ENCODE measurements around the gene HYAL1. TPM values are rescaled to one million over a fixed set of nuclear protein-coding genes. Genes with fewer than 3 reads are reported as not detected.

Gene HYAL1
- total and polyA plus RNA-seq, 8 donors = 3.1 to 11.7 (median 6.4) TPM

DNA sequence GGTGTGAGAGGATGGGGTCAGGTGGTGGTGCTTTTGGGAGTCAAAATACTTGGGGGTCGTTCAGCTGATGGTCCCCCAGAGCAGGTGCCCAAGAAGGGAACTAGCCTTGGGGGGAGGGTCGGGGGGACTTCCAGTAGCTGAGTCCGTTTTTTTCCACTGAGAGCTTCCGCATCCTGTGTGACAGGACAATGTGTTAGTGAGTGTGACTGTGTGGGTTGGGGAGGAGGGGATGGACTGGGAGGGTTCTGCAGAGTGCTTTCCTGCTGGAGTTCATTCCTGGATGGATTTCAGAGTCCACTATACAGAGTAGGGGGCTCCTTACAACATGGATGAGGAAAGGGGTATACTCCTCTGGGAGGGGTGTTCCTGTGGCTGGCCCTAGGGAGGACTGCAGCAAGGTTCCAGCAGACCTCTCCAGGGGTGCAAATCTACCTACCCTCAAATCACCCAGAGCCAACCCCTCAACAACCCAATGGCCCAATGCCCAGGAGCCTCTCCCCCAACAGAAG lies 19.8 kb upstream of the HYAL1 start:
- DNase-seq (peak in 1 of 6 donors; percentile 25), ATAC-seq (no peak), FAIRE-seq (no peak)
- TF ChIP-seq, protein P1, sequence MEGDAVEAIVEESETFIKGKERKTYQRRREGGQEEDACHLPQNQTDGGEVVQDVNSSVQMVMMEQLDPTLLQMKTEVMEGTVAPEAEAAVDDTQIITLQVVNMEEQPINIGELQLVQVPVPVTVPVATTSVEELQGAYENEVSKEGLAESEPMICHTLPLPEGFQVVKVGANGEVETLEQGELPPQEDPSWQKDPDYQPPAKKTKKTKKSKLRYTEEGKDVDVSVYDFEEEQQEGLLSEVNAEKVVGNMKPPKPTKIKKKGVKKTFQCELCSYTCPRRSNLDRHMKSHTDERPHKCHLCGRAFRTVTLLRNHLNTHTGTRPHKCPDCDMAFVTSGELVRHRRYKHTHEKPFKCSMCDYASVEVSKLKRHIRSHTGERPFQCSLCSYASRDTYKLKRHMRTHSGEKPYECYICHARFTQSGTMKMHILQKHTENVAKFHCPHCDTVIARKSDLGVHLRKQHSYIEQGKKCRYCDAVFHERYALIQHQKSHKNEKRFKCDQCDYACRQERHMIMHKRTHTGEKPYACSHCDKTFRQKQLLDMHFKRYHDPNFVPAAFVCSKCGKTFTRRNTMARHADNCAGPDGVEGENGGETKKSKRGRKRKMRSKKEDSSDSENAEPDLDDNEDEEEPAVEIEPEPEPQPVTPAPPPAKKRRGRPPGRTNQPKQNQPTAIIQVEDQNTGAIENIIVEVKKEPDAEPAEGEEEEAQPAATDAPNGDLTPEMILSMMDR (IDR thresholded peaks at IDR 0.05) = no peak
- Histone ChIP-seq H3K4me3 (no peak overlapping the region), H3K9me3 (no peaks in the 10 kb centered on the region), H3K36me3 (peaks cover 0 to 8% (median 0%) of the 10 kb centered on the region in 3 donors), H3K27me3 (no peaks in the 10 kb centered on the region), H3K4me1 (peaks cover 13 to 29% (median 22%) of the 10 kb centered on the region in 3 donors), H3K27ac (peak overlapping the region in 3 of 4 donors; percentile 88 to 96 (median 95))
- WGBS, 2 donors = 43 to 46% methylated on average over 4 of the region's 4 CpGs
- intact Hi-C loops (cut with DNase I) = loop anchor here in 1 of 3 donors (10.0 kb wide), 1 partner anchor 68 kb away; no protein-coding TSS in a partner anchor

DNA sequence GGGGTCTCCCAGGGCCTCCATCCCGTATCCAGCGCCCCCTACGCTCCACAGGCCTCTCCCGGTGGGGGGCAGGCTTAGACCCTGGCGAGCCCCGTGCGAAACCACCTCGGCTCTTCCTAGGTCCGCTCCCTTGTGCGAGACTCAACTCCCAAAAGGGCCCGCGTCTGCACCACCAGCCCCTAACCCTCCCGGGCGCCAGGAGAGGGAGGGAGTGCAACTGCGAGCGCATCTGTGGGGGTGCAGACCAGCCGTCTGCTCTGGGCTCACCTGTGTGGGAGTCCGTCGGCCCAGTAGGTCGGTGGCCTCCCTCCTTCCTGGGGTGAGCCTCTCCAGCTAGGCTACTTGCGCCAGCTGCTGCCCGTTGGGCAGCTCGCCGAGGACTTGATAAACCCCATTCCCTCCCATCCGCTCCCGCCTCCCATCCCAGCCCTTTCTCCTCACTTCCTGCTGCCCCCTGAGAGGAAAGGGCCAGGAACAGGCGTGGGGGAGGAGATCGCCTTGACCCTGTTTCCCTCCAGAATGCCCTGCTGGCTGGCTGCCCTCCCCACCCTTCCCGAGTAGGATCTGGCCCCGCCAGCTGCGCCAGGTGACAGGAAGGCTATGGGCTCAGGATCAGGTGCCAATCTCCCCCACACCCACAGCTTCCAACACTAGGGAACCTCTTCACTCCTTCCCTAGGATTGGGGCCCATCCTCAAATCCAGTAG lies 19.2 kb upstream of the HYAL1 start, which contains the start of gene HYAL2:
TSS of gene HYAL2 (minus strand) at position 360 of the 706 bp plus-strand sequence. CDS start 2,256 bp downstream, outside the sequence.
- H3K27me3 ChIP-seq = no peaks in the 10 kb centered on the region
- TF ChIP-seq, protein P1 (IDR thresholded peaks at IDR 0.05) = no peak
- ATAC-seq = no peak

DNA sequence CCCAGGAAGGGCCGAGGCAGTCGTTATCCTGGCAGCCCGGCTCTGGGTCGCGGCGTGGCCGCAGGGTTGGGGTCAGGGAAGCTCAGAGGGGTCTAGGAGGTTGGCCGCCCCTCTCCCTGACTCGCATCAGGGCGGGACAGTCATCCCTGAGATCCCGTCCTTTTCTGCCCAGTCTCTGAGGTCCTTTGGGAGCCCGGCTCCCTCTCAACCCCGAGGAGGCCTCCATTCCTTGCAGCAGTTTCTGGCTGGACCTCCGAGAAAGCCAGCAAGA lies 18.7 kb upstream of the HYAL1 start:
- Histone ChIP-seq H3K36me3 (peaks cover 0 to 8% (median 0%) of the 10 kb centered on the region in 3 donors), H3K9me3 (no peaks in the 10 kb centered on the region), H3K4me1 (peaks cover 9 to 25% (median 22%) of the 10 kb centered on the region in 3 donors), H3K27me3 (no peaks in the 10 kb centered on the region), H3K4me3 (peak overlapping the region in 3 of 4 donors; percentile 4 to 94 (median 83)), H3K27ac (peak overlapping the region; percentile 88 to 98 (median 96))
- ATAC-seq (no peak), DNase-seq (no peak), FAIRE-seq (no peak)
- 33 to 40% methylated on average over 14 of the region's 14 CpGs for WGBS, 2 donors
- intact Hi-C loops (cut with DNase I) = loop anchor here in 1 of 3 donors (10.0 kb wide), 1 partner anchor 67 kb away; no protein-coding TSS in a partner anchor
- TF ChIP-seq, protein P1 (IDR thresholded peaks at IDR 0.05) = no peak

More for the DNA sequence above, 19.2 kb upstream of the HYAL1 start, which contains the start of gene HYAL2:
- peaks cover 13 to 29% (median 22%) of the 10 kb centered on the region in 3 donors for H3K4me1 ChIP-seq
- H3K27ac ChIP-seq = peak within 1 kb of the TSS; percentile 88 to 98 (median 96)
- 31 to 37% methylated on average over 28 to 31 of the region's 31 CpGs for WGBS, 2 donors
- H3K9me3 ChIP-seq = no peaks in the 10 kb centered on the region
- H3K36me3 ChIP-seq = peaks cover 0 to 8% (median 0%) of the 10 kb centered on the region in 3 donors
- FAIRE-seq (no peak), DNase-seq (peak in 4 of 6 donors; percentile 50 to 79 (median 60))
- peak within 1 kb of the TSS; percentile 51 to 94 (median 81) for H3K4me3 ChIP-seq
- intact Hi-C loops (cut with DNase I) = loop anchor here in 1 of 3 donors (10.0 kb wide), 1 partner anchor 68 kb away; no protein-coding TSS in a partner anchor

DNA sequence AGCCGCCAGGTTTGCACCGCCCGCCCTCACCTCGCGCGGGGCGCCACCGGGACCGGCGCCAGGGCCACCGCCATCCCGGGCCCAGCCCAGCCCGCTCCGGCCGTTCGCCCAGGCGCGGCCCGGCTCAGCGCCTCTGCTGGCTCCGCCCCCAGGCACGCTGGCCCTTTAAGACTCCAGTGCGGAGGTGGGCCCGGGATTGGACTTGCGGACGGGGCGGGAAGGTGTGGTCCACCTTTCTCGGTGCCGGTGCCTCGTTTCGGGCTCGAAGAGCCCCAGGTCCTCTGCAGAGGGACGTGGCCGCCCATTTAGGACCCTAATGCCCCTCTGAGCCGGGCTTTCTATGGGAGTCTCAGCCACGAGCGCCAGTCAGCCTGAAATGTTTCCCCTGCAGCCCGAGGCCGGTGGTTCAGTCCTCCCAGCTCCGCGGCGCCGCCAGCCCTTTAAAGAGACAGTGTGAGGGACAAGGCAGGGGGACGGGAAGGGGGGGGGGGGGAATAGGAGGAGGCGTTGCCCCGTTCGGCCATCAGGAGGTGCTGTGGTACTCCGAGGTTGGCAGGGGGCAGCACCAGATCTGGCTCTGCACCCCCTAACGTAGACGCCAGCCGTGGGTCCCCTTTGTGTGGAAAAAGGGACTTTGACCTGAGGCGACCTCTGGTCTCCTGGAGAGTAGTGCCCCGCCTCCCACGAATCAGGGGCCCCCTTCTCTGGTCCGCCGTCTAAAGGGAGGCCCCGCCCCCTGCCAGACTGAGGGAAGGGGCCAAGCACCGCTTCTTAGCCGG lies 18.2 kb upstream of the HYAL1 start:
- Histone ChIP-seq H3K4me3 (peak overlapping the region; percentile 51 to 94 (median 81)), H3K4me1 (peaks cover 5 to 22% (median 21%) of the 10 kb centered on the region in 3 donors), H3K27me3 (no peaks in the 10 kb centered on the region), H3K9me3 (no peaks in the 10 kb centered on the region), H3K36me3 (peaks cover 0 to 8% (median 0%) of the 10 kb centered on the region in 3 donors), H3K27ac (peak overlapping the region; percentile 88 to 98 (median 96))
- FAIRE-seq (no peak), ATAC-seq (peak; percentile 88 to 91 (median 89)), DNase-seq (peak; percentile 87 to 95 (median 92))
- intact Hi-C loops (cut with DNase I) = loop anchor here in 1 of 3 donors (10.0 kb wide), 1 partner anchor 67 kb away; no protein-coding TSS in a partner anchor
- 3% methylated on average over 37 to 59 of the region's 59 CpGs for WGBS, 2 donors
- TF ChIP-seq, protein P1 (IDR thresholded peaks at IDR 0.05) = peak in 3 of 4 donors; percentile 15 to 24 (median 21)

Measured in pancreas (tissue), 10 donors.